Measurements from ENCODE around the gene SMAD6. TPM values are rescaled to one million over a fixed set of nuclear protein-coding genes. Genes with fewer than 3 reads are reported as not detected.

SMAD6 gene
- total RNA-seq, 4 donors from 2014 or later = 9.4 to 18.9 (median 14.3) TPM

DNA sequence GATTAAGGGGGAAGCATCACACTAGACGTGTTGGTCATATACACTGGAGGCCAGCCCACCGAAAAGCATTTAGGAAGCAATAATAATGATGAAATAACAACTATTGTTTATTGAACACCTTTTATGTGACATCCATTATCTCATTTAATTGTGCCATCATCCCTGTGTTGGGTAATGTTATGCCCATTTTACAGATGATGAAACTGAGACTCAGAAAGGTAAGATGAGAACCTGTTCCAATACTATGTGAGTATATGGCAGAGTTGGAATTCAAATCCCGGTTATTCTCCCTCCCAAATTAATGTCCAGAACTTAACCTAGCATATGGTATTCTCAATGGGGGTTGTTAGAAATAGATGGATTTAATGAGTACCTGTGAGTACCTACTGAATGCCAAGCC, 99.2 kb downstream of the SMAD6 start:
- Histone ChIP-seq H3K36me3 (no peaks in the 10 kb centered on the region), H3K9me3 (no peaks in the 10 kb centered on the region), H3K4me1 (peaks cover 27 to 46% (median 32%) of the 10 kb centered on the region in 4 donors), H3K27me3 (no peaks in the 10 kb centered on the region), H3K27ac (replicated peaks in 1 of 4) (no peak overlapping the region), H3K4me3 (no peak overlapping the region)
- TF ChIP-seq EP300 (IDR thresholded peaks at IDR 0.05) (no peak), POLR2A (IDR thresholded peaks at IDR 0.05; ENCODE audit: low read depth) (no peak), POLR2AphosphoS5 (IDR thresholded peaks at IDR 0.05) (no peak)
- TF ChIP-seq, protein P1, sequence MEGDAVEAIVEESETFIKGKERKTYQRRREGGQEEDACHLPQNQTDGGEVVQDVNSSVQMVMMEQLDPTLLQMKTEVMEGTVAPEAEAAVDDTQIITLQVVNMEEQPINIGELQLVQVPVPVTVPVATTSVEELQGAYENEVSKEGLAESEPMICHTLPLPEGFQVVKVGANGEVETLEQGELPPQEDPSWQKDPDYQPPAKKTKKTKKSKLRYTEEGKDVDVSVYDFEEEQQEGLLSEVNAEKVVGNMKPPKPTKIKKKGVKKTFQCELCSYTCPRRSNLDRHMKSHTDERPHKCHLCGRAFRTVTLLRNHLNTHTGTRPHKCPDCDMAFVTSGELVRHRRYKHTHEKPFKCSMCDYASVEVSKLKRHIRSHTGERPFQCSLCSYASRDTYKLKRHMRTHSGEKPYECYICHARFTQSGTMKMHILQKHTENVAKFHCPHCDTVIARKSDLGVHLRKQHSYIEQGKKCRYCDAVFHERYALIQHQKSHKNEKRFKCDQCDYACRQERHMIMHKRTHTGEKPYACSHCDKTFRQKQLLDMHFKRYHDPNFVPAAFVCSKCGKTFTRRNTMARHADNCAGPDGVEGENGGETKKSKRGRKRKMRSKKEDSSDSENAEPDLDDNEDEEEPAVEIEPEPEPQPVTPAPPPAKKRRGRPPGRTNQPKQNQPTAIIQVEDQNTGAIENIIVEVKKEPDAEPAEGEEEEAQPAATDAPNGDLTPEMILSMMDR (IDR thresholded peaks at IDR 0.05) = no peak
- 63% methylated on average over 3 of the region's 3 CpGs for WGBS
- no peak for DNase-seq (ENCODE audit: extremely low spot score)
- intact Hi-C loops (cut with DNase I) = loop anchor here (5.0 kb wide), 1 partner anchor 41 kb away; no protein-coding TSS in a partner anchor

DNA sequence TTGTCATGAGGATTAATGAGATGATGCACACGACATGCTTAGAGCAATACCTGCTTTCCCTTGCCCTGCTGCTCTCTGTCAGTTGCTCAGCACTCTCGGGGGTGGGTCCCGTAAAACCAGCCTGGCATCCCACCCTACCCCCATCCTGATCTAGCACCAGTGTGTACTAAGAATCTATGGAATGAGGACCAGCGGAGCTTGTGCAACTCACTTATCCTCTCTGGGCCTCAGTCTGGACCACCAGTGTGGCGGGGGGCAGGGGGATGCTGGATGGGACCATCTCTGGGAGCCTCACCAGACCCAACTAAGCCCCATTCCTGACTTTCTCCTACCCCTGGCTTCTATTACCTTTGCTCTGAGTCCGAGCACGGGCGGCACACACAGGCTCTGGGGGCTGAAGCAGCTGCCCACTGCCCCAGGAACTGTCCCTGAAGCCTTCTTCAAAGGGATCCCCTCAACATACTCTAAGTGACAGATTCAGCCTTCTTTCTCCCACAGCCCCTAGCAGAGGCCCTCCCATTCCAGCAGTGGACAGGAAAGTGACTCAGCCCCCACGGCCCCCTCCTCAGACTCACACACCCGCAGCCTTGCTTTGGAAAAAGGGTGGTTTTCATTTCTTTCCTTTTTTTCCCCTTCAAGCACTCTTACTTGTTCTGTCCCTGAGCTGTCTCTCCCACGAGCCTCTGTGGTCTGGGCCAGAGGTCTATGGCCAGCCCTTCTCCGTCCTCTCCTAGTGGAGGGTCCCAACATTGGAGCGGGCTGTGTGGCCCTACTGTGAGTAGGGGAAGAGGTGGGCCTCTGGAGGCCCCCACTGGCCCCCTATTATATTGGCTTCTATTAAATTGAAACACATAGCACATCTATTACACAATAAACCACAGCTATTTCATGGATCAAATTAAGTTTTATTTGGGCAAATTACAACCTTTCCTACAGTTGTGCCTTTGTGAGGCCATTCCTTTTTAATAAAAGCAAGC, 100.3 kb downstream of the SMAD6 start:
- H3K36me3 ChIP-seq = no peaks in the 10 kb centered on the region
- no peaks in the 10 kb centered on the region for H3K9me3 ChIP-seq
- no peaks in the 10 kb centered on the region for H3K27me3 ChIP-seq
- TF ChIP-seq POLR2AphosphoS5 (IDR thresholded peaks at IDR 0.05) (no peak), EP300 (IDR thresholded peaks at IDR 0.05) (no peak), POLR2A (IDR thresholded peaks at IDR 0.05; ENCODE audit: low read depth) (no peak)
- TF ChIP-seq, protein P1 (IDR thresholded peaks at IDR 0.05) = no peak
- intact Hi-C loops (cut with DNase I) = loop anchor here (5.0 kb wide), 1 partner anchor 40 kb away; no protein-coding TSS in a partner anchor
- DNase-seq (ENCODE audit: extremely low spot score) = no peak
- H3K4me3 ChIP-seq = peak overlapping the region in 1 of 4 donors; percentile 12
- peak overlapping the region; percentile 70 to 81 (median 75) for H3K27ac ChIP-seq (replicated peaks in 1 of 4)
- H3K4me1 ChIP-seq = peaks cover 27 to 46% (median 32%) of the 10 kb centered on the region in 4 donors
- 59% methylated on average over 10 of the region's 13 CpGs for WGBS

DNA sequence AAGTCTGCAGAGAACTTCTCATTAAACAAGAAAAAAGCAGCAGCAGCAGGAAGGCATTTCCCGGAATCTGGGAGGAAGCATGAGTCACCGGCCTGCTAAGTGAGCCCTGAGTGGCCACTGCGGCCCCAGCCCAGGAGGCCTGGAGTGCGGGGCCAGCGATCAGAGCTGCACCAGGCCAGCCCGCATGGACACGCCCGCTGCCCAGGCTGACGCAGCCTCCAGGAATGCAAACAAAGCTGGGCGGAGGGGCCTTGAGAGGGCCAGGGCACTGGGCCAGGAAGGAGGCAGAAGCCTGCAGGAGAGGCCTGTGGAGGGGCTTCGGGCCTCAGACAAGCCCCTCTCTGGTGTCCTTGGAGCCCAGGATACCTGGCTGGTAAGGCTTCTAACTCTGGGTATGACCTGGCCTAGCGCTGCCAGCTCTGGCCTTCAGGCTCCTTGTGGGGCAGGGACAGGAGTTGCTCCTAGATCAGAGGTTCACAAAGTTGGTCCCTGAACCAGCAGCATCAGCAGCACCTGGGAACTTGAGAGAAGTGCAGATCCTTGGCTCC, 101.2 kb downstream of the SMAD6 start:
- no peaks in the 10 kb centered on the region for H3K9me3 ChIP-seq
- H3K4me1 ChIP-seq = peaks cover 27 to 46% (median 32%) of the 10 kb centered on the region in 4 donors
- 2% methylated on average over 10 of the region's 12 CpGs for WGBS
- peak; percentile 94 for DNase-seq (ENCODE audit: extremely low spot score)
- peak; percentile 75 to 83 for TF ChIP-seq POLR2AphosphoS5 (IDR thresholded peaks at IDR 0.05)
- TF ChIP-seq EP300 (IDR thresholded peaks at IDR 0.05) = no peak
- H3K27ac ChIP-seq (replicated peaks in 1 of 4) = peak overlapping the region; percentile 70 to 81 (median 75)
- H3K36me3 ChIP-seq = no peaks in the 10 kb centered on the region
- H3K4me3 ChIP-seq = peak overlapping the region in 2 of 4 donors; percentile 12 to 16
- H3K27me3 ChIP-seq = no peaks in the 10 kb centered on the region
- intact Hi-C loops (cut with DNase I) = loop anchor here (5.0 kb wide), 1 partner anchor 39 kb away; no protein-coding TSS in a partner anchor

DNA sequence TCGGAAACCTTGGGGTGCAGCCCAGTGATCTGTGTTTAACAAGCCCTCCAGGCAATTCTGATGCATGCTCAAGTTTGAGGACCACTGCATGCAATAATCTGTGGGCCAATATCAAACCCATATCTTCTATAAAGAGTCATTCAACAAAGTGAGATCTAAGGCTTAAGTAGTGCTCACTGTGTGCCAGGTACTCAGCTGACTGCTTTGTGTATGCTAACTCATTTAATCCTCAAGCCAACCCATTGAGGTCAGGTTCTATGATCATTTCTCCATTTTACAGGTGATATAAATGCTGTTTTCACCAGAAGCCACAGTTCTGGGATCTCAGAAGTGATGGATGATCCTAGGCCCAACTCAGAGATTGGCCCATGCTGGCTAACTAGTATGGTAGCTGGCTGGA, 101.7 kb downstream of the SMAD6 start:
- TF ChIP-seq EP300 (IDR thresholded peaks at IDR 0.05) (no peak), POLR2A (IDR thresholded peaks at IDR 0.05; ENCODE audit: low read depth) (no peak), POLR2AphosphoS5 (IDR thresholded peaks at IDR 0.05) (no peak)
- TF ChIP-seq, protein P1 (IDR thresholded peaks at IDR 0.05) = no peak
- no peaks in the 10 kb centered on the region for H3K36me3 ChIP-seq
- H3K4me1 ChIP-seq = peaks cover 27 to 46% (median 32%) of the 10 kb centered on the region in 4 donors
- intact Hi-C loops (cut with DNase I) = loop anchor here (5.0 kb wide), 1 partner anchor 39 kb away; no protein-coding TSS in a partner anchor
- no CpG with 5 or more reads among the region's 1 CpG for WGBS
- no peaks in the 10 kb centered on the region for H3K27me3 ChIP-seq
- no peak overlapping the region for H3K4me3 ChIP-seq
- H3K27ac ChIP-seq (replicated peaks in 1 of 4) = peak overlapping the region; percentile 70 to 81 (median 75)
- H3K9me3 ChIP-seq = no peaks in the 10 kb centered on the region
- no peak for DNase-seq (ENCODE audit: extremely low spot score)
